Stomach (tissue), 4 donors: ENCODE measurements around the gene PP2D1.

ENCODE experiments used
- EP300 ChIP-seq: sonication (generic); formaldehyde crosslinking; IDR thresholded peaks from one replicate; pipeline ENCODE4 v1.6.1; 2017; ENCODE audit warnings: antibody characterized with exemption
- POLR2A ChIP-seq, 4 donors: fragments of 450-650 bp; IDR thresholded peaks; one replicate each; pipeline ENCODE4 v1.6.1; 2016; ENCODE audit warnings: antibody characterized with exemption in 4 of 4, control low read depth in 2 of 4, mild to moderate bottlenecking in 1 of 4, moderate library complexity in 1 of 4
- TF ChIP-seq, protein P1 (sequence below), 7 experiments: fragments of 450-650 bp in 4 of 7; fragments of 200-600 bp in 3 of 7; sonication (generic) in 3 of 7; IDR thresholded peaks; one replicate each; pipeline ENCODE4 v1.5.1; 2016 to 2019; ENCODE audit warnings: antibody characterized with exemption in 7 of 7, control low read depth in 2 of 7, mild to moderate bottlenecking in 1 of 7

DNA sequence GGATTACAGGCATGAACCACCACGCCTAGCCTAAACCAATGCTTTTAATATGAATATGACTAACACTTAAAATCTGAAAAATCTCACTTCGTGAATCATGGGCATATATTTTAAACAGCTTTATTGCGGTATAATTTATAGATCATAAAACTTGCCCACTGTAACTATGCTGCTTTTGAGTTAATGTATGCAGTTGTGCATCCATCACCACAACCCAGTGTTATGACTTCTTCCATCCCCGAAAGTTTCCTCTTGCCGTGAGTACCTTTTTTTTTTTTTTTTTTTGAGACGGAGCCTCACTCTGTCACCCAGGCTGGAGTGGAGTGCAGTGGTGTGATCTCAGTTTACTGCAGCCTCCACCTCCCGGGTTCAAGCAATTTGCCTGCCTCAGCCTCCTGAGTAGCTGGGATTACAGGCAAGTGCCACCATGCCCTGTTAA is 35.3 kb upstream of the PP2D1 start:
- TF ChIP-seq EP300: no peak
- TF ChIP-seq, protein P1, sequence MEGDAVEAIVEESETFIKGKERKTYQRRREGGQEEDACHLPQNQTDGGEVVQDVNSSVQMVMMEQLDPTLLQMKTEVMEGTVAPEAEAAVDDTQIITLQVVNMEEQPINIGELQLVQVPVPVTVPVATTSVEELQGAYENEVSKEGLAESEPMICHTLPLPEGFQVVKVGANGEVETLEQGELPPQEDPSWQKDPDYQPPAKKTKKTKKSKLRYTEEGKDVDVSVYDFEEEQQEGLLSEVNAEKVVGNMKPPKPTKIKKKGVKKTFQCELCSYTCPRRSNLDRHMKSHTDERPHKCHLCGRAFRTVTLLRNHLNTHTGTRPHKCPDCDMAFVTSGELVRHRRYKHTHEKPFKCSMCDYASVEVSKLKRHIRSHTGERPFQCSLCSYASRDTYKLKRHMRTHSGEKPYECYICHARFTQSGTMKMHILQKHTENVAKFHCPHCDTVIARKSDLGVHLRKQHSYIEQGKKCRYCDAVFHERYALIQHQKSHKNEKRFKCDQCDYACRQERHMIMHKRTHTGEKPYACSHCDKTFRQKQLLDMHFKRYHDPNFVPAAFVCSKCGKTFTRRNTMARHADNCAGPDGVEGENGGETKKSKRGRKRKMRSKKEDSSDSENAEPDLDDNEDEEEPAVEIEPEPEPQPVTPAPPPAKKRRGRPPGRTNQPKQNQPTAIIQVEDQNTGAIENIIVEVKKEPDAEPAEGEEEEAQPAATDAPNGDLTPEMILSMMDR (IDR thresholded peaks at IDR 0.05): no peak
- no peak for TF ChIP-seq POLR2A (IDR thresholded peaks at IDR 0.05)
